Transverse colon (tissue), 4 donors: ENCODE data around the gene B4GALT7. TPM values are rescaled to one million over a fixed set of nuclear protein-coding genes. Genes with fewer than 3 reads are reported as not detected.

ENCODE experiments used
- total RNA-seq, 4 donors: library from RNA; depleted of rRNA; stranded (reverse); fragments of >200 nt; gene quantifications; one replicate each; pipeline ENCODE4 v1.1.0, GENCODE V29; 2016

B4GALT7 gene
- total RNA-seq, 4 donors from 2014 or later, result 17.9 to 38.5 (median 27.0) TPM

Other genes with a start within 250 kb of the B4GALT7 start
- gene LMAN2, start 248.5 kb upstream of the B4GALT7 start, total RNA-seq, result 100 to 1,000 TPM; 236 to 322 (median 293) TPM
- 10 to 100 TPM; 16.5 to 49.6 (median 24.4) TPM for gene RGS14, start 242.2 kb upstream of the B4GALT7 start, total RNA-seq
- gene SLC34A1, start 215.7 kb upstream of the B4GALT7 start, total RNA-seq, result under 1 TPM in 1 of 4 donors, not detected in 3; 0.55 TPM
- not detected for gene PFN3, start 199.5 kb upstream of the B4GALT7 start, total RNA-seq
- 10 to 100 TPM in 1 of 4 donors, 1 to 10 TPM in 3; 2.6 to 20.1 (median 5.6) TPM for gene F12, start 190.6 kb upstream of the B4GALT7 start, total RNA-seq
- gene GRK6, start 173.5 kb upstream of the B4GALT7 start, total RNA-seq, result 10 to 100 TPM; 21.5 to 40.5 (median 36.4) TPM
- gene PRR7, start 153.3 kb upstream of the B4GALT7 start, total RNA-seq, result 1 to 10 TPM in 3 of 4 donors, not detected in 1; 2.1 to 5.0 (median 2.5) TPM
- gene DBN1, start 126.5 kb upstream of the B4GALT7 start, total RNA-seq, result 100 to 1,000 TPM in 1 of 4 donors, 10 to 100 TPM in 3; 10.1 to 201 (median 17.4) TPM
- 100 to 1,000 TPM in 1 of 4 donors, 10 to 100 TPM in 3; 52.6 to 256 (median 78.6) TPM for gene PDLIM7, start 102.5 kb upstream of the B4GALT7 start, total RNA-seq
- gene DOK3, start 90.3 kb upstream of the B4GALT7 start, total RNA-seq, result 10 to 100 TPM in 2 of 4 donors, 1 to 10 TPM in 1, under 1 TPM in 1; 0.60 to 17.2 (median 7.8) TPM
- 100 to 1,000 TPM in 2 of 4 donors, 10 to 100 TPM in 2; 96.5 to 170 (median 130) TPM for gene DDX41, start 83.2 kb upstream of the B4GALT7 start, total RNA-seq
- 100 to 1,000 TPM in 1 of 4 donors, 10 to 100 TPM in 3; 59.7 to 128 (median 63.5) TPM for gene FAM193B, start 45.6 kb upstream of the B4GALT7 start, total RNA-seq
- gene TMED9, start 7.9 kb upstream of the B4GALT7 start, total RNA-seq, result 10 to 100 TPM; 34.4 to 85.9 (median 70.9) TPM
- under 1 TPM in 2 of 4 donors, not detected in 2; 0.14 to 0.48 TPM for gene FAM153A, start 182.8 kb downstream of the B4GALT7 start, total RNA-seq